Posterior vena cava (tissue), 2 donors: Measurements from ENCODE around the gene SPATA31C2. TPM values are rescaled to one million over a fixed set of nuclear protein-coding genes. Genes with fewer than 3 reads are reported as not detected.
A peak's percentile ranks its signal among the peaks of the same experiment; 100 is the strongest.
"Not testable (repeated sequence)": the region's sequence is repeated elsewhere in the genome, so short reads cannot be mapped to it uniquely, and the experiment has no call there.

Source experiments
- DNase-seq: peaks from one replicate; pipeline ENCODE4 v3.0.0-alpha.2; 2020; ENCODE audit warnings: low spot score
- intact Hi-C, 2 donors: fragments of 100-400 bp; cut with DNase I; formaldehyde crosslinking; loops; one replicate each; pipeline versions ENCODE4 v1.14.1 to v1.14.2; 2022 to 2023
- total RNA-seq, 2 donors: library from RNA; stranded (reverse); fragmentation: NEBNext Ultra II Directional; extraction: Animal tissue kit (Norgen Biotek cat#: 25700); gene quantifications; one replicate each; pipeline ENCODE4 v1.2.1, GENCODE V29; 2021
- donor health status: DM: yes; HTN: yes; CAD: no.
- donor health status: DM: yes; HTN: yes; CAD: no.

The SPATA31C2 gene
- total RNA-seq, 2 donors from 2014 or later: not detected

DNA sequence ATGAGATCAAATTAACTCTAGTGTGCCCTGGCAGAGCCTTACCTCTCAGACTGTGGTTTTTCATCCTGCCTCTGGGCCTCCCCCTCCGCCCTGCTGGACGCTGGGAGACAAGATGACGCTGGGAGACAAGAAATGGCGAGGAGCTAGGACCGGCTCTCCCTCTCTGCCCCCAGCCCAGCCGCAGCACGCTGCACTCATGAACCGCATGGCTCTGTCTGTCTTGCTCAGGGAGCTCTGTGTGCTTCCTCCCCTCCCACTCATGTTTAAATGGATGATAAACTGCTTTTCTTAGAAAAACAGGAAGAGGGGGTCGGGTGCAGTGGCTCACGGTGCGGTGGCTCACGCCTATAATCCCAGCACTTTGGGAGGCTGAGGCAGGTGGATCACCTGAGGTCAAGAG, 4.7 kb downstream of the SPATA31C2 start:
- DNase-seq, intact Hi-C loops: not testable (repeated sequence)

DNA sequence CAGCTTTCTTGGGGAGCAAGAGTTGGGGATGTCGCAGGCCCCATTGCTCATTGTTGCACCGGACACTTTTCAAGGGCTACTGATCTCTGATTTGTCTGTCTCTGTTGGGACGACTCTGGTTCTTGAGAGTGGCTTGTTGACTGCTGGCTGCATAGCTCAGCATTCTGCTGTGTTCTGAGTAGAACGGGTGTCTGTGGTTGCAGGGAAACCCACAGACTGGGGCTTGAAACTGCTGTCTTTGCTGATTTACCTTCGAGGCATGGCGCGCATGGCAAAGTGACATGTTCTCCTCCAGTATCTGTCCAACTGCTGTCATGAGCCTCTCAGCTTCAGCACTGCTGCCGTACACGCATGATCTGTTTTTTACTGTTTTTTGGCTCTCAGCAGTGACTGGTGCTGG, 8.7 kb downstream of the SPATA31C2 start:
- intact Hi-C loops, DNase-seq: not testable (repeated sequence)

DNA sequence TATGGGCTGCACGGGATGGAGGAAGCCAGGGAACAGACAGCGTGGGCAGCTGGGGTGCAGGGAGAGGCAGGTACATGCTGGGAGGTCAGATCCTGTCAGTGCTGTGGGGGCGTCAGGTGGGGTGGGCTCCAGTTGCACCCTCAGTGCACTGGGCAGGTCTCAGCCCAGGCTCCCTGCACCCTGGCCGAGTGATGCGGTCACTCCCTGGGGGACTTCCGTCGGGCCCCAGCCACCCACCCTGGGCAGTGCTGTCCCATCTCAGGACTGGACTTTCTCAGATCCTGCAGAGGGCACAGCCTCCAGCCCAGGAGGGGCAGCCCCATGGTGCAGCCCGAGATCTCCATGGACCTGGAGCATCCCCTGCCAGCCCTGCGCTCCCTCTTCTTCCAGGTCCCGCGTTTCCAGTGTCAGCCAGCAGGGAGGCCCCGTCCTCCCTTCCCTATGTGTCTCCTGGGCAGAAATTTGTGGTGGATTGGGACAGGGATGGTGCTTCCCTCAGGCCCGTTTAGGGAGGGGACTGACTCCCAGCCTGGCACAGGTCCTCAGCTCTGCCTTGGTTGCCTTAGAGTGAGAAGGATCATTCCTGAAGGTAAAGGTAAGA, 10.5 kb downstream of the SPATA31C2 start:
- intact Hi-C loops: not testable (repeated sequence)

GRCh38 chr9:88123413-88123812, 14.9 kb downstream of the SPATA31C2 start:
- intact Hi-C loops, DNase-seq: not testable (repeated sequence)

More for the DNA sequence above, 10.5 kb downstream of the SPATA31C2 start:
- DNase-seq: not testable (repeated sequence)

GRCh38 chr9:88118121-88118520, 20.2 kb downstream of the SPATA31C2 start:
- intact Hi-C loops, DNase-seq: not testable (repeated sequence)

DNA sequence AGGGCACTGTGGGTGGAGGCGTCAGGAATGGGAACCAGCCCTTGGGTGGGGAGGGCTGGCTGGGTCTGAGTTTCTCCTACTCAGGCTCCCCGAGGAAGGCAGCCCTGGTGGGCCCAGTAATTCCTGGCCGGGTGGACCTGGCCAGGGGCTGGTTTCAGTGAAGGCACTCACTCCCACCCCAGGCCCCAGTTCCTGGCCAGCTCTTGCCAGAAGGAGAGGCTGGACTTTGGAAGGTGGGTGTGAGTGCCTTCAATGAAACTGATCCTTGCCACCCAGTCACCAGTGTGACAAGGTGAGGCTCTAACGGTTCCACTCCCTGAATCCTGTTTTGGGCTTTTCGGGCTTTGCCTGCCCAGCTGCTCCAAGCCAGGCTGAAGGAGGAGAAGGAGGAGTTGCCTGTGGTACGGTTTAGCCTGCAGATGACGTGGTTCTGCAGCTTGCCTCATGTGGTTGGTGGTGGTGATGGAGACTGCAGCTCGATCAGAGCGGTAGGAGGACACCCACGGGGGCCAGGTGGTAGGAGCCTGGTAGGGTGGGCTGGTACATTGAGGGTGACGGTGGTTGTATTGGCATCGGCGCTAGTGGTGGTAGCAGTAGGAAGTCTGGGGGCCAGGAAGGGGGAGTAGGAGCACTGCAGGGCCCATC, 23.2 kb downstream of the SPATA31C2 start:
- intact Hi-C loops: not testable (repeated sequence)
- peak; percentile 77 for DNase-seq

DNA sequence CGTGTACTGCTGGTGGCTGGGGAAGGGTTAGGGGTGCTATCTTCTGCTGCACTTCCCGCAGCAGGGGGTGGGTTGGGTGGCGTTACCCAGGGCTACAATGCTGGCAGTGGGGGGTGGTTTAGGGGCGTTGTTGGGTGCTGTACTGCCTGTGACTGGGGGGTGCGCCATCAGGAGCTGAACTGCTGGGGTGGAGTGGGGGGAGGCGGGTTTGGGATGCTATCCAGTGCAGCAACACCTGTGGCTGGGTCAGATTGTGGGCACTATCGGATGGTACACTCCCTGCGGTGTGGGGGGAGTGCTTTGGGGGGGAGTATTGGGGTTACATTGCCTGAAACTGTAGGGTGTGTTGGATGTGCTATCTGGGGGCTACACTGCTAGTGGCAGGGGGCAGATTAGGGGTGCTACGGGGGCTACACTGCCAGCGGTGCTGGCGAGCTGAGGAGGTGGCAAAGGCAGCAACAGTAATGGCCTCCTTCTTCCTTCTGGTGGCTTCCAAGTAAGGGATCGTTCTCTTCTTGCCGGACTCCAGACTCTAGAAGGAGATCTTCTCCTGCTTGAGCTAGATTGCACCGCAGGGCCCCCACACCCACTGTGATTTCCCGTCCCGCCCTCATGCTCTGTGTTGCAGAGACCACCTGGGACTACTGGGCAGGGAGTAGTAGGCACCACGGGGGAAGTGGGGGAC, 23.9 kb downstream of the SPATA31C2 start:
- intact Hi-C loops: not testable (repeated sequence)
- peak; percentile 79 for DNase-seq

GRCh38 chr9:88113156-88114130, 24.8 kb downstream of the SPATA31C2 start:
- DNase-seq: peak; percentile 78
- intact Hi-C loops: not testable (repeated sequence)

DNA sequence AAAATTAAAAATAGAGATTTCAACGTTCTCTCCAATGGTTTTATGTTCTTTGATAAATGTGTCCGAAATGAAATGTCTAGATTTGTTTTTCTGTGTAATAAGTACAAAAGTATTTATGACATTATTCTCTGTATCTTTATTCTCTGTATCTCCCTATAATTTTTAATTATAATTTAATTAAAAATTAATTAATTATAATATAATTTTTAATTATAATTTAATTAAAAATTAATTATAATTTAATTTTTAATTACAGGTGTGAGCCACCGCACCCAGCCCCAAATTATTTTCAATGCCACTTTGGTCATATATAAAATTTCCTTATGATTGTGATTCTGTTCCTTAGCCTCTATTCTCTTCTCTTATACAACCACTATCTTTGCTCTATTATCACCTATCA, 28.2 kb downstream of the SPATA31C2 start:
- no peak for DNase-seq
- intact Hi-C loops: no loop called here

DNA sequence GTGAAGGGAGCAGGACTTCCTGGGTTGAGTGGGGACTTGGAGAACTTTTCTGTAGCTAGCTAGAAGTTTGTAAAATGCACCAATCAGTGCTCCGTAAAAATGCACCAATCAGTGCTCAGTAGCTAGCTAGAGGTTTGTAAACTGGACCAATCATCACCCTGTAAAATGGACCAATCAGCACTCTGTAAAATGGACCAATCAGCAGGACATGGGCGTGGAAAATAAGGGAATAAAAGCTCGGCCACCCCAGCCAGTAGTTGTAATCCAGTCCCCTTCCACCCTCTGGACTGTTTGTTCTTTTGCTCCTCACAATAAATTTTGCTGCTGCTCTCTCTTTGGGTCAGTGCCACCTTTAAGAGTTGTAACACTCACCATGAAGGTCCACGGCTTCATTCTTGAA, 29.5 kb downstream of the SPATA31C2 start:
- no peak for DNase-seq
- intact Hi-C loops: loop anchor here (10.0 kb wide), 1 partner anchor 466 kb away; no protein-coding TSS in a partner anchor

- no peak for DNase-seq
- intact Hi-C loops: loop anchor here (10.0 kb wide), 1 partner anchor 468 kb away; no protein-coding TSS in a partner anchor
Observed at GRCh38 chr9:88106492-88106891, 31.8 kb downstream of the SPATA31C2 start.

- no peak for DNase-seq
- intact Hi-C loops: no loop called here
Observed at GRCh38 chr9:88092797-88093331, 45.4 kb downstream of the SPATA31C2 start.

- intact Hi-C loops: no loop called here
- no peak for DNase-seq
Observed at GRCh38 chr9:88090151-88090581, 48.1 kb downstream of the SPATA31C2 start.

GRCh38 chr9:88087906-88088305, 50.4 kb downstream of the SPATA31C2 start:
- no peak for DNase-seq
- intact Hi-C loops: no loop called here

DNA sequence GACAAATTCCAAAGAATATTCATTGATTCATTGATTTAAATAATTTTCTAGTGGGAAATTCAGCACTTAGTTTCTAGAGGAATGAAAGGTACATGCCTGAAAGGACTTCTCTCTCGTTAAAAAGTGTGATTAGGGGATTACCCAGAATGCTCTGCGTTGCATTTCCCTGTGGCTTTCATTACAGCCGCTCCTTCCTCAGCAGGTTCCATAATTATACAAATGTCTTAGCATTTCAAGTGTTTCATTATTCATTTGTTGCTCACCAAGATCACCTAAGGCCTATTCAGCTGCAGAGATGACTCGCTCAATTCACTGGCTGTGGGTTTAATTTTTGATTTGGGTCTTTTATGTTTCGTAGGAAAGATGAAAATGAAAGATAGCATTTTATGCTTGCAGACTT, 52.8 kb downstream of the SPATA31C2 start:
- intact Hi-C loops: no loop called here
- no peak for DNase-seq

GRCh38 chr9:88084357-88085183, 53.7 kb downstream of the SPATA31C2 start:
- no peak for DNase-seq
- intact Hi-C loops: no loop called here
